HL-60 (cell line): Measurements from ENCODE around the gene SDSL.

Experiments used
- POLR2AphosphoS5 ChIP-seq: IDR thresholded peaks from 2 replicates; pipeline ENCODE4 v1.6.1; 2012; ENCODE audit warnings: low read depth
- SPI1 ChIP-seq: IDR thresholded peaks from 2 replicates; pipeline ENCODE4 v1.6.1; 2012; ENCODE audit warnings: low read depth, mild to moderate bottlenecking, borderline replicate concordance
- TF ChIP-seq, protein P1 (sequence below): IDR thresholded peaks from one replicate; pipeline ENCODE4 v1.5.1; 2011; ENCODE audit warnings: low read length, control low read depth, inconsistent platforms; ENCODE audit not compliant: insufficient read depth

DNA sequence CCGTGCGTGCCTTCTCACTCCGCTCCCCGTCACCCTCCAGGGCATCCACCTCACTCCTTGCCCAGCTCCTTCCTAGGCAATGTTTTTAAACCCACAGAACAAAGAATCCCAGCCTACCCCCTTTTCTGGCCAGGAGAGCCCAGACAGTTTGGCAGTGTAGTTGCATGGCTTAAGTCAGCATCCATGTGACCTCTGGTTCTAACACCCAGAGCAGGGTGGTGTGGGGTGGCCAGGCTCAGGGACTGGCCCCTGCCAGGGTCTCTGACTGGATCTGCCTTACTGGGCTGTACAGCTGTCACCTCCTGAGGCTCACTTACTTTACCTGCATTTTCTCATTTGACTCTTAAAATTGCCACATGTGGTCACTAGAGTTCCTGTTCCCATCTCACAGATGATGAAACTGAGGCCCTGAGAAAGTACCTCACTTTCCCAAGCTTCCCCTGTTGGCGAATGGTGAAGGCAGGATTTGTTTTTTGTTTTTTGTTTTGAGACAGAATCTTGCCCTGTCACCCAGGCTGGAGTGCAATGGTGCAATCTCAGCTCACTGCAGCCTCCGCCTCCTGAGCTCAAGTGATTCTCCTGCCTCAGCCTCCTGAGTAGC, 36.8 kb upstream of the SDSL start:
- TF ChIP-seq, protein P1, sequence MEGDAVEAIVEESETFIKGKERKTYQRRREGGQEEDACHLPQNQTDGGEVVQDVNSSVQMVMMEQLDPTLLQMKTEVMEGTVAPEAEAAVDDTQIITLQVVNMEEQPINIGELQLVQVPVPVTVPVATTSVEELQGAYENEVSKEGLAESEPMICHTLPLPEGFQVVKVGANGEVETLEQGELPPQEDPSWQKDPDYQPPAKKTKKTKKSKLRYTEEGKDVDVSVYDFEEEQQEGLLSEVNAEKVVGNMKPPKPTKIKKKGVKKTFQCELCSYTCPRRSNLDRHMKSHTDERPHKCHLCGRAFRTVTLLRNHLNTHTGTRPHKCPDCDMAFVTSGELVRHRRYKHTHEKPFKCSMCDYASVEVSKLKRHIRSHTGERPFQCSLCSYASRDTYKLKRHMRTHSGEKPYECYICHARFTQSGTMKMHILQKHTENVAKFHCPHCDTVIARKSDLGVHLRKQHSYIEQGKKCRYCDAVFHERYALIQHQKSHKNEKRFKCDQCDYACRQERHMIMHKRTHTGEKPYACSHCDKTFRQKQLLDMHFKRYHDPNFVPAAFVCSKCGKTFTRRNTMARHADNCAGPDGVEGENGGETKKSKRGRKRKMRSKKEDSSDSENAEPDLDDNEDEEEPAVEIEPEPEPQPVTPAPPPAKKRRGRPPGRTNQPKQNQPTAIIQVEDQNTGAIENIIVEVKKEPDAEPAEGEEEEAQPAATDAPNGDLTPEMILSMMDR: no peak
- TF ChIP-seq POLR2AphosphoS5 (no peak), SPI1 (no peak)
